ENCODE data around the gene IGLL1.

DNA sequence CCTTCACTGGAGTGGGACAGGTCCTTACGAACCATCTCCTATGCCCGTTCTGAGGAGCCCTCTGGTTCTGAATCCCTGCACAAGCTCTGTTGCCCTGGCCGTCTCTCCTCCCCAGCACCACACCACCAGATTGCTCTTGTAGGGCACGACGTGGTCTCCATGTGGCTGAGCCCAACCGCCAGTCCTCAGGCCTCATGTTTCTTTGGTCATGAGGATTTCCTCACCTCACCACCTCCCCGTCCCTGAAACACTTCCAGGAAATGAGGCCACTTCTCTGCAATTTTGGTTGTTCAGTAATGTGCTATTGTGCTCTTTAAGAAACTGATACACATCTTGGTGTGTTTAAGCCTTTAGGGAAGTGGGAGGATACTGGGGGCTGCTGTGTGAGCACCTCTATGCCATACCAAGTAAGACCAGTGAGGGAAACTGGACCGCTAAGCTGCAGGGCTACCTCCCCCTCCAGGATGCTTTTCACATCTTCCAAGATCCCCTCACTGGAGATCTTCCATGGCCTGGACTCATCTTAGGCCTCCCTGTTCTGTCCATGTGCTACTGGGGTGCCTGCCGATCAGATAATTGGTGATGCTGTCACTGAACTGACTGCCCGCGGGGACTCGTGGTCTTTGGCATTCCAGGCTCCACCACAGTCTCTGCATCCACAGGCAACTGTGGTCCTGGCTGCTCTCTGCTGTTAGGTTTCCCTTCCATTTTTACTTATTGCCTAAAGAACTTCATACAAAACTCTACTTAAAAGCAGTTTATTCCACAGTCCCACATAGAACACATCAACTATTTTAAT, 30.1 kb upstream of the IGLL1 start:
- TF ChIP-seq POLR2A (IDR thresholded peaks at IDR 0.05) = no peak
- no peak for TF ChIP-seq CTCF (IDR thresholded peaks at IDR 0.05)
- no peak for TF ChIP-seq EP300 (IDR thresholded peaks at IDR 0.05)

Data from upper lobe of left lung (tissue), 4 donors.